Trophoblast cell (in vitro differentiated cells and primary cell): Measurements from ENCODE around the gene ZNF774.

ENCODE experiments used
- DNase-seq, 2 donors: peaks; one replicate each; pipeline ENCODE4 v3.0.0-alpha.2; 2016
- H2AFZ ChIP-seq: 2 replicates; pipeline ENCODE4 v1.6.1; 2013; ENCODE audit warnings: low read length, moderate library complexity, mild to moderate bottlenecking; ENCODE audit not compliant: insufficient read depth, poor library complexity
- H2AK5ac ChIP-seq: 2 replicates; pipeline ENCODE4 v1.6.1; 2013; ENCODE audit warnings: mild to moderate bottlenecking, low read length
- H2BK120ac ChIP-seq: 2 replicates; pipeline ENCODE4 v1.6.1; 2013; ENCODE audit warnings: low read length, mild to moderate bottlenecking, moderate library complexity; ENCODE audit not compliant: insufficient read depth, poor library complexity
- H2BK12ac ChIP-seq: 2 replicates; pipeline ENCODE4 v1.6.1; 2013; ENCODE audit warnings: mild to moderate bottlenecking, low read length, moderate library complexity
- H2BK5ac ChIP-seq: 2 replicates; pipeline ENCODE4 v1.6.1; 2013; ENCODE audit warnings: low read length, low read depth, moderate library complexity, mild to moderate bottlenecking; ENCODE audit not compliant: poor library complexity
- H3K14ac ChIP-seq: 2 replicates; pipeline ENCODE4 v1.6.1; 2013; ENCODE audit warnings: mild to moderate bottlenecking, low read length
- H3K18ac ChIP-seq: 2 replicates; pipeline ENCODE4 v1.6.1; 2013; ENCODE audit warnings: mild to moderate bottlenecking, low read length
- H3K23ac ChIP-seq: 2 replicates; pipeline ENCODE4 v1.6.1; 2013; ENCODE audit warnings: low read length
- H3K27ac ChIP-seq: 2 replicates; pipeline ENCODE4 v1.5.1; 2013; ENCODE audit warnings: low read depth, mild to moderate bottlenecking, inconsistent platforms, low read length, moderate library complexity
- H3K27me3 ChIP-seq: 2 replicates; pipeline ENCODE4 v1.6.1; 2013; ENCODE audit warnings: inconsistent platforms, mild to moderate bottlenecking, low read length, moderate library complexity; ENCODE audit not compliant: insufficient read depth
- H3K36me3 ChIP-seq, 2 experiments: 1 replicate in 1 of 2; 2 replicates in 1 of 2; pipeline ENCODE4 v1.6.1; 2013; ENCODE audit warnings: low read length in 2 of 2, mild to moderate bottlenecking in 2 of 2, moderate library complexity in 1 of 2; ENCODE audit not compliant: insufficient read depth in 2 of 2, control insufficient read depth in 1 of 2
- H3K4ac ChIP-seq: 2 replicates; pipeline ENCODE4 v1.6.1; 2013; ENCODE audit warnings: low read depth, mild to moderate bottlenecking, low read length, moderate library complexity
- H3K4me1 ChIP-seq, 2 experiments: 1 replicate in 1 of 2; 2 replicates in 1 of 2; pipeline ENCODE4 v1.6.1; 2013; ENCODE audit warnings: low read length in 2 of 2, mild to moderate bottlenecking in 2 of 2, moderate library complexity in 1 of 2; ENCODE audit not compliant: insufficient read depth in 2 of 2, control insufficient read depth in 1 of 2
- H3K4me2 ChIP-seq: 2 replicates; pipeline ENCODE4 v1.6.1; 2013; ENCODE audit warnings: inconsistent platforms, mild to moderate bottlenecking, low read length, moderate library complexity
- H3K4me3 ChIP-seq: 2 replicates; pipeline ENCODE4 v1.5.1; 2013; ENCODE audit warnings: mild to moderate bottlenecking, low read depth, low read length, inconsistent platforms
- H3K79me1 ChIP-seq: one replicate; pipeline ENCODE4 v1.6.1; 2013; ENCODE audit warnings: low read length
- H3K79me2 ChIP-seq: 2 replicates; pipeline ENCODE4 v1.6.1; 2013; ENCODE audit warnings: low read length, mild to moderate bottlenecking; ENCODE audit not compliant: control insufficient read depth, insufficient read depth, poor library complexity
- H3K9ac ChIP-seq: 2 replicates; pipeline ENCODE4 v1.6.1; 2013; ENCODE audit warnings: mild to moderate bottlenecking, low read length
- H3K9me3 ChIP-seq: 2 replicates; pipeline ENCODE4 v1.6.1; 2013; ENCODE audit warnings: low read depth, mild to moderate bottlenecking, control low read depth, inconsistent platforms, low read length; ENCODE audit not compliant: insufficient read depth
- H4K12ac ChIP-seq: 2 replicates; pipeline ENCODE4 v1.6.1; 2013; ENCODE audit warnings: low read depth, mild to moderate bottlenecking, low read length, moderate library complexity
- H4K8ac ChIP-seq: 2 replicates; pipeline ENCODE4 v1.6.1; 2013; ENCODE audit warnings: low read depth, mild to moderate bottlenecking, low read length, moderate library complexity
- H4K91ac ChIP-seq: one replicate; pipeline ENCODE4 v1.6.1; 2013; ENCODE audit warnings: low read depth, mild to moderate bottlenecking, low read length, moderate library complexity
- WGBS: extraction: QIAGEN DNeasy Blood & Tissue Kit; methylation state at CpG from one replicate; pipeline ENCODE4 v1.1.7; 2013; ENCODE audit warnings: missing lambda C conversion rate; ENCODE audit not compliant: insufficient read length, insufficient coverage; ENCODE audit errors: extremely low coverage; 5-methylcytosine and 5-hydroxymethylcytosine counted together

ZNF774 gene

DNA sequence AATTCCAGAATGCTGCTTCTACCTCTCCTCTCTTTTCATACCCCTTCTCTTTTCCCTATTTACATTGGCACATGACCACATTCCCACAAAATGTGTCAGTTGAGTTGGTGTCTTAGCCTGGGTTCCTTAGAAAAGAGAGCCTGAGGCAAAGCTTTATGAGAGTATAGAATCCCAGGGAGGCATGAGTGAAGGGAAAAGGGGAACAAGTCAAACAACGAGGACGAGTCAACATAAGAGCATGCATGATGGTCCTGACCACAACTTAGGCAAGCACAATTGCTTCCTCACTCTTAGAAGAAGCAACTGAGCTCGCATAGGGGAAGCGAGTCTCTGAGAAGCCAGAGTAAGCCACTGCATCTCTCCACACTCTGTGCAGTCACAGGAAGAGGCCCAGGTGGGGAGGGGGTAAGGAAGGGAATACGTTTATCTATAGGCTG lies 15.4 kb upstream of the ZNF774 start:
- no peak overlapping the region for H2BK12ac ChIP-seq
- no peak overlapping the region for H3K4ac ChIP-seq
- no peak overlapping the region for H2AFZ ChIP-seq
- H4K12ac ChIP-seq: no peak overlapping the region
- no peak overlapping the region for H3K27ac ChIP-seq
- no CpG with 5 or more reads among the region's 5 CpGs for WGBS
- peak overlapping the region; percentile 16 for H3K4me2 ChIP-seq
- H3K18ac ChIP-seq: no peak overlapping the region
- H2AK5ac ChIP-seq: no peak overlapping the region
- H3K27me3 ChIP-seq: no peaks in the 10 kb centered on the region
- no peak overlapping the region for H2BK120ac ChIP-seq
- H4K8ac ChIP-seq: no peak overlapping the region
- no peak overlapping the region for H2BK5ac ChIP-seq
- H3K23ac ChIP-seq: no peak overlapping the region
- no peaks in the 10 kb centered on the region for H3K79me1 ChIP-seq
- H3K4me3 ChIP-seq: no peak overlapping the region
- H3K36me3 ChIP-seq: no peaks in the 10 kb centered on the region
- H3K79me2 ChIP-seq: no peaks in the 10 kb centered on the region
- DNase-seq: peak; percentile 85 to 95
- no peaks in the 10 kb centered on the region for H3K9me3 ChIP-seq
- H4K91ac ChIP-seq: no peak overlapping the region
- no peak overlapping the region for H3K9ac ChIP-seq
- H3K14ac ChIP-seq: no peak overlapping the region
- peaks cover 2 to 6% of the 10 kb centered on the region in 2 experiments for H3K4me1 ChIP-seq

DNA sequence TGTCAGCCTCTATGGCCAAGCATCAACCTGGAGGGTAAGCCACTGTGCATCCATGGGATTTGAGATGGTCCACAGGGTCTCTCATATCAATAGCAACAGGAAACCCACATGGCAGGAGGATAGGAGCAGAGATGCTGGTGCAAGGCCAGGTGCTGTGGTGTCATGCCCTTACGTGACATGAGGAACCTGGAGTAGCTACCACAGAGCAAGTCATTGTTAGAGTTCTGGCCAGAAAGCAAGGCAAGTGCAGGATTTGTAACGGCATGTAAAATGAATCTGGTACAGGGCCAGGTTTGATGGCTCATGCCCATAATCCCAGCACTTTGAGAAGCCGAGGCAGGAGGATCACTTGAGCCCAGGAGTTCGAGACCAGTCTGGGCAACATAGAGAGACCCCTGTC lies 14.8 kb upstream of the ZNF774 start:
- H2BK120ac ChIP-seq: no peak overlapping the region
- H4K91ac ChIP-seq: no peak overlapping the region
- WGBS: no CpG with 5 or more reads among the region's 4 CpGs
- no peak overlapping the region for H3K4ac ChIP-seq
- no peak overlapping the region for H3K23ac ChIP-seq
- no peaks in the 10 kb centered on the region for H3K9me3 ChIP-seq
- H2BK5ac ChIP-seq: no peak overlapping the region
- no peak overlapping the region for H4K8ac ChIP-seq
- no peak overlapping the region for H3K18ac ChIP-seq
- no peak overlapping the region for H3K27ac ChIP-seq
- no peak overlapping the region for H3K9ac ChIP-seq
- no peaks in the 10 kb centered on the region for H3K36me3 ChIP-seq
- H2AK5ac ChIP-seq: no peak overlapping the region
- H2AFZ ChIP-seq: no peak overlapping the region
- H3K4me3 ChIP-seq: no peak overlapping the region
- peak; percentile 29 to 40 for DNase-seq
- H3K79me2 ChIP-seq: no peaks in the 10 kb centered on the region
- H4K12ac ChIP-seq: no peak overlapping the region
- no peaks in the 10 kb centered on the region for H3K79me1 ChIP-seq
- H2BK12ac ChIP-seq: no peak overlapping the region
- H3K4me1 ChIP-seq: peaks cover 2 to 6% of the 10 kb centered on the region in 2 experiments
- no peaks in the 10 kb centered on the region for H3K27me3 ChIP-seq
- H3K4me2 ChIP-seq: no peak overlapping the region
- H3K14ac ChIP-seq: no peak overlapping the region

GRCh38 chr15:90338532-90338931 lies 13.6 kb upstream of the ZNF774 start:
- H3K27ac ChIP-seq: no peak overlapping the region
- H4K91ac ChIP-seq: no peak overlapping the region
- H3K4me3 ChIP-seq: no peak overlapping the region
- no peak overlapping the region for H2AK5ac ChIP-seq
- no peaks in the 10 kb centered on the region for H3K79me1 ChIP-seq
- no peak overlapping the region for H4K8ac ChIP-seq
- no peak overlapping the region for H3K18ac ChIP-seq
- H3K9ac ChIP-seq: no peak overlapping the region
- H3K14ac ChIP-seq: no peak overlapping the region
- no peak overlapping the region for H2BK12ac ChIP-seq
- H3K4me2 ChIP-seq: no peak overlapping the region
- no peaks in the 10 kb centered on the region for H3K9me3 ChIP-seq
- no peak overlapping the region for H4K12ac ChIP-seq
- no peak overlapping the region for H2BK5ac ChIP-seq
- H3K27me3 ChIP-seq: no peaks in the 10 kb centered on the region
- H2AFZ ChIP-seq: no peak overlapping the region
- H3K79me2 ChIP-seq: no peaks in the 10 kb centered on the region
- H3K4me1 ChIP-seq: peaks cover 2 to 6% of the 10 kb centered on the region in 2 experiments
- no peak overlapping the region for H2BK120ac ChIP-seq
- no peak overlapping the region for H3K23ac ChIP-seq
- no CpG with 5 or more reads among the region's 1 CpG for whole genome bisulfite sequencing
- no peak for DNase-seq
- no peaks in the 10 kb centered on the region for H3K36me3 ChIP-seq
- no peak overlapping the region for H3K4ac ChIP-seq

GRCh38 chr15:90340345-90340744 lies 11.7 kb upstream of the ZNF774 start:
- no peaks in the 10 kb centered on the region for H3K36me3 ChIP-seq
- no peak overlapping the region for H3K23ac ChIP-seq
- H3K4me1 ChIP-seq: peaks cover 2 to 6% of the 10 kb centered on the region in 2 experiments
- no peak overlapping the region for H2BK5ac ChIP-seq
- H3K18ac ChIP-seq: no peak overlapping the region
- no peak overlapping the region for H2BK12ac ChIP-seq
- H3K4ac ChIP-seq: no peak overlapping the region
- no peaks in the 10 kb centered on the region for H3K27me3 ChIP-seq
- H3K27ac ChIP-seq: no peak overlapping the region
- no peaks in the 10 kb centered on the region for H3K9me3 ChIP-seq
- H3K14ac ChIP-seq: no peak overlapping the region
- H4K91ac ChIP-seq: no peak overlapping the region
- H2BK120ac ChIP-seq: no peak overlapping the region
- H3K79me1 ChIP-seq: no peaks in the 10 kb centered on the region
- peak; percentile 57 to 58 for DNase-seq
- WGBS: no CpG with 5 or more reads among the region's 6 CpGs
- no peak overlapping the region for H4K12ac ChIP-seq
- H3K4me2 ChIP-seq: no peak overlapping the region
- no peak overlapping the region for H3K9ac ChIP-seq
- no peaks in the 10 kb centered on the region for H3K79me2 ChIP-seq
- no peak overlapping the region for H3K4me3 ChIP-seq
- H2AFZ ChIP-seq: no peak overlapping the region
- no peak overlapping the region for H4K8ac ChIP-seq
- H2AK5ac ChIP-seq: no peak overlapping the region
